HCT116 (cell line): Measurements from ENCODE around the gene ACBD6. TPM values are rescaled to one million over a fixed set of nuclear protein-coding genes. Genes with fewer than 3 reads are reported as not detected.

Experiments used
- ATAC-seq: fragments of 200-7000 bp; cut with Tn5 transposase; 2 replicates; pipeline ENCODE4 v1.9.1; 2020; ENCODE audit warnings: mild to moderate bottlenecking, moderate library complexity
- BruUV-seq: library from RNA; stranded (reverse); fragments of 400-500 nt; replicated peaks from 2 replicates; lab custom pipeline; 2021; lab: Mats Ljungman, UMichigan
- CTCF ChIA-PET: fragments of 300-600 bp; sonication (Branson Sonifier 250); formaldehyde crosslinking; loops from one replicate; lab custom pipeline; 2021; ENCODE audit warnings: antibody characterized with exemption; lab: Charles Lee
- POLR2A ChIA-PET: fragments of 300-600, 350-600 bp; sonication (Branson Sonifier 250); formaldehyde crosslinking; loops from one replicate; lab custom pipeline; 2021; ENCODE audit warnings: antibody characterized with exemption; lab: Charles Lee
- RAD21 ChIA-PET, 2 experiments: fragments of 300-600 bp; sonication (Branson Sonifier 250); formaldehyde crosslinking; loops; one replicate each; lab custom pipeline; 2023; ENCODE audit warnings: low total read pairs in 2 of 2; ENCODE audit not compliant: uncharacterized antibody in 2 of 2, unreplicated experiment in 2 of 2, low non-redundant PET in 1 of 2; lab: Charles Lee
- DNase-seq: peaks from one replicate; pipeline ENCODE4 v3.0.0-alpha.2; 2010; ENCODE audit warnings: low read depth, low spot score
- H2AFZ ChIP-seq: fragments of 200-600 bp; shearing (Covaris generic), sonication (generic); 2 replicates; pipeline ENCODE4 v1.6.1; 2017; ENCODE audit warnings: low read depth, mixed run types, mixed read lengths, antibody characterized with exemption, low read length; ENCODE audit not compliant: poor library complexity, severe bottlenecking
- H3K27ac ChIP-seq: 2 replicates; pipeline ENCODE4 v1.5.1; 2012; ENCODE audit warnings: low read depth, low read length
- H3K27me3 ChIP-seq: fragments of 200-600 bp; sonication (generic); 2 replicates; pipeline ENCODE4 v1.6.1; 2016; ENCODE audit warnings: mixed run types, low read length, mixed read lengths; ENCODE audit not compliant: insufficient read depth
- H3K36me3 ChIP-seq, 2 experiments: fragments of 200-500 bp in 1 of 2; fragments of 200-600 bp in 1 of 2; sonication (Bioruptor generic) in 1 of 2; sonication (generic) in 1 of 2; 2 replicates each; pipeline versions ENCODE4 v1.5.1 to v1.6.1; 2014 to 2016; ENCODE audit warnings: low read length in 2 of 2, inconsistent platforms in 1 of 2, mixed read lengths in 1 of 2, mixed run types in 1 of 2; ENCODE audit not compliant: insufficient read depth in 2 of 2, control insufficient read depth in 1 of 2
- H3K4me1 ChIP-seq, 2 experiments: fragments of 200-600 bp in 1 of 2; sonication (generic) in 1 of 2; 2 replicates each; pipeline versions ENCODE4 v1.5.1 to v1.6.1; 2012 to 2017; ENCODE audit warnings: low read length in 2 of 2, inconsistent platforms in 1 of 2, mild to moderate bottlenecking in 1 of 2, mixed read lengths in 1 of 2, mixed run types in 1 of 2, moderate library complexity in 1 of 2; ENCODE audit not compliant: insufficient read depth in 2 of 2, control insufficient read depth in 1 of 2
- H3K4me2 ChIP-seq: fragments of 200-600 bp; sonication (generic); 2 replicates; pipeline ENCODE4 v1.6.1; 2017; ENCODE audit warnings: mixed run types, low read length, mixed read lengths
- H3K4me3 ChIP-seq, 2 experiments: fragments of 200-600 bp in 1 of 2; sonication (generic) in 1 of 2; replicated peaks in 1 of 2; 2 replicates each; pipeline ENCODE4 v1.5.1; 2011 to 2016; ENCODE audit warnings: low read length in 2 of 2, control low read depth in 1 of 2, low read depth in 1 of 2, mild to moderate bottlenecking in 1 of 2, mixed read lengths in 1 of 2, mixed run types in 1 of 2
- H3K79me2 ChIP-seq: fragments of 200-600 bp; sonication (generic); 2 replicates; pipeline ENCODE4 v1.6.1; 2017; ENCODE audit warnings: mild to moderate bottlenecking, mixed run types, low read length, moderate library complexity, mixed read lengths; ENCODE audit not compliant: insufficient read depth
- H3K9ac ChIP-seq: fragments of 200-600 bp; sonication (generic); 2 replicates; pipeline ENCODE4 v1.6.1; 2016; ENCODE audit warnings: low read length, mixed read lengths
- H3K9me2 ChIP-seq: fragments of 200-600 bp; sonication (generic), shearing (Covaris generic); 2 replicates; pipeline ENCODE4 v1.6.1; 2017; ENCODE audit warnings: mixed run types, mild to moderate bottlenecking, moderate library complexity; ENCODE audit not compliant: insufficient read depth
- H3K9me3 ChIP-seq, 2 experiments: fragments of 200-500 bp in 1 of 2; fragments of 200-600 bp in 1 of 2; sonication (Bioruptor generic) in 1 of 2; sonication (generic) in 1 of 2; 2 replicates each; pipeline ENCODE4 v1.6.1; 2014 to 2017; ENCODE audit warnings: low read length in 2 of 2, mixed read lengths in 2 of 2, inconsistent platforms in 1 of 2, low read depth in 1 of 2, mild to moderate bottlenecking in 1 of 2, mixed run types in 1 of 2, moderate library complexity in 1 of 2; ENCODE audit not compliant: control insufficient read depth in 1 of 2, insufficient read depth in 1 of 2
- H4K20me1 ChIP-seq: fragments of 200-600 bp; sonication (generic), shearing (Covaris generic); 2 replicates; pipeline ENCODE4 v1.6.1; 2017; ENCODE audit warnings: mixed run types, mild to moderate bottlenecking, moderate library complexity; ENCODE audit not compliant: insufficient read depth
- ATF3 ChIP-seq: IDR thresholded peaks from 2 replicates; pipeline ENCODE4 v1.6.1; 2012
- CTCF ChIP-seq, 3 experiments: fragments of 200-600 bp in 1 of 3; sonication (generic) in 1 of 3; IDR thresholded peaks in 2 of 3; conservative IDR thresholded peaks in 1 of 3; 2 replicates each; pipeline ENCODE4 v1.5.1; 2012 to 2017; ENCODE audit warnings: low read depth in 2 of 3, low read length in 2 of 3, antibody characterized with exemption in 1 of 3, borderline replicate concordance in 1 of 3, control low read depth in 1 of 3, mild to moderate bottlenecking in 1 of 3, mixed read lengths in 1 of 3, mixed run types in 1 of 3, moderate library complexity in 1 of 3; ENCODE audit not compliant: insufficient read depth in 1 of 3
- EZH2 ChIP-seq: fragments of 200-600 bp; sonication (generic); IDR thresholded peaks from 2 replicates; pipeline ENCODE4 v1.6.1; 2017; ENCODE audit warnings: antibody characterized with exemption, mixed run types
- FOSL1 ChIP-seq: IDR thresholded peaks from 2 replicates; pipeline ENCODE4 v1.6.1; 2012; ENCODE audit warnings: low read depth
- REST ChIP-seq: IDR thresholded peaks from 2 replicates; pipeline ENCODE4 v1.6.1; 2012; ENCODE audit warnings: low read depth
- SIN3A ChIP-seq: IDR thresholded peaks from 2 replicates; pipeline ENCODE4 v1.6.1; 2012; ENCODE audit warnings: low read depth
- SP1 ChIP-seq: IDR thresholded peaks from 2 replicates; pipeline ENCODE4 v1.6.1; 2012; ENCODE audit warnings: low read depth
- TCF7L2 ChIP-seq: IDR thresholded peaks from 2 replicates; pipeline ENCODE4 v1.7.0; 2011; ENCODE audit warnings: borderline replicate concordance, inconsistent platforms; ENCODE audit not compliant: insufficient read depth, insufficient read length; ENCODE audit errors: extremely low read depth
- ZBTB33 ChIP-seq: IDR thresholded peaks from 2 replicates; pipeline ENCODE4 v1.6.1; 2011; ENCODE audit warnings: mild to moderate bottlenecking, low read length, moderate library complexity; ENCODE audit not compliant: insufficient replicate concordance; ENCODE audit errors: extremely low read depth
- ZFX ChIP-seq: fragments of 450-650 bp; IDR thresholded peaks from 2 replicates; pipeline ENCODE4 v1.6.1; 2017
- ZNF274 ChIP-seq: fragments of 200-500 bp; sonication (Bioruptor generic); IDR thresholded peaks from 2 replicates; pipeline ENCODE4 v1.6.1; 2014; ENCODE audit warnings: mild to moderate bottlenecking, low read depth, low read length, inconsistent platforms
- intact Hi-C: fragments of 100-400 bp; cut with micrococcal nuclease; formaldehyde crosslinking; loops from 2 replicates; pipeline ENCODE4 v1.10.0; 2022
- total RNA-seq: library from RNA; stranded (reverse); gene quantifications from one replicate; pipeline ENCODE4 v1.2.1, GENCODE V29; 2021; ENCODE audit not compliant: unreplicated experiment

Gene ACBD6
- total RNA-seq, 1 experiment from 2014 or later = 43.2 TPM

GRCh38 chr1:180267211-180267561 lies 235.2 kb downstream of the ACBD6 start:
- DNase-seq (no peak), ATAC-seq (no peak)
- Histone ChIP-seq H2AFZ (no peak overlapping the region), H3K9me3 (no peaks in the 10 kb centered on the region), H3K4me2 (no peak overlapping the region), H3K27me3 (no peaks in the 10 kb centered on the region), H3K4me3 (no peak overlapping the region), H3K4me1 (peaks cover 0 to 3% of the 10 kb centered on the region in 2 experiments; a peak in 1 of 4 replicates), H4K20me1 (no peaks in the 10 kb centered on the region), H3K9me2 (no peaks in the 10 kb centered on the region), H3K79me2 (no peaks in the 10 kb centered on the region), H3K9ac (no peak overlapping the region), H3K36me3 (no peaks in the 10 kb centered on the region), H3K27ac (no peak overlapping the region)
- RAD21 ChIA-PET = no interaction called here
- TF ChIP-seq ZFX (no peak), ZNF274 (no peak), SP1 (no peak), ATF3 (no peak), TCF7L2 (no peak), CTCF (IDR thresholded peaks at IDR 0.05 in 2 of 3, conservative IDR thresholded peaks at IDR 0.05 in 1 of 3; ENCODE audit: borderline replicate concordance in 1 of 3, insufficient read depth in 1 of 3, low read depth in 2 of 3, low read length in 2 of 3) (no peak), SIN3A (no peak), REST (no peak), FOSL1 (no peak), EZH2 (no peak), ZBTB33 (no peak)
- no TSS peak for BruUV-seq
- intact Hi-C loops = no loop called here
- CTCF ChIA-PET = no interaction called here
- POLR2A ChIA-PET = no interaction called here
